GM23248 (cell line): ENCODE measurements around the gene FHDC1. TPM values are rescaled to one million over a fixed set of nuclear protein-coding genes. Genes with fewer than 3 reads are reported as not detected.

Experiments
- DNase-seq: peaks from one replicate; pipeline ENCODE4 v3.0.0-alpha.2; 2015
- H2AFZ ChIP-seq: fragments of 200-600 bp; sonication (generic); 2 replicates; pipeline ENCODE4 v1.6.1; 2016; ENCODE audit warnings: antibody characterized with exemption
- H3F3A ChIP-seq: fragments of 200-600 bp; sonication (generic); 2 replicates; pipeline ENCODE4 v1.6.1; 2016; ENCODE audit warnings: mild to moderate bottlenecking, antibody characterized with exemption, mixed run types; ENCODE audit not compliant: insufficient read depth
- H3K27ac ChIP-seq: fragments of 200-600 bp; sonication (generic); 2 replicates; pipeline ENCODE4 v1.5.1; 2016; ENCODE audit warnings: mild to moderate bottlenecking
- H3K27me3 ChIP-seq: fragments of 200-600 bp; sonication (generic); replicated peaks from 2 replicates; pipeline ENCODE4 v1.6.1; 2016; ENCODE audit warnings: mild to moderate bottlenecking; ENCODE audit not compliant: insufficient read depth
- H3K36me3 ChIP-seq: fragments of 200-600 bp; sonication (generic); 2 replicates; pipeline ENCODE4 v1.6.1; 2016; ENCODE audit warnings: low read depth, mild to moderate bottlenecking
- H3K4me1 ChIP-seq: fragments of 200-600 bp; sonication (generic); 2 replicates; pipeline ENCODE4 v1.6.1; 2016; ENCODE audit warnings: mild to moderate bottlenecking; ENCODE audit not compliant: insufficient read depth
- H3K4me2 ChIP-seq: fragments of 200-600 bp; sonication (generic); one replicate; pipeline ENCODE4 v1.6.1; 2016; ENCODE audit warnings: mild to moderate bottlenecking; ENCODE audit not compliant: unreplicated experiment
- H3K4me3 ChIP-seq: fragments of 200-600 bp; sonication (generic); 2 replicates; pipeline ENCODE4 v1.5.1; 2016; ENCODE audit warnings: mild to moderate bottlenecking
- H3K79me2 ChIP-seq: fragments of 200-600 bp; sonication (generic); 2 replicates; pipeline ENCODE4 v1.6.1; 2016; ENCODE audit warnings: mild to moderate bottlenecking; ENCODE audit not compliant: insufficient read depth
- H3K9ac ChIP-seq: fragments of 200-600 bp; sonication (generic); 2 replicates; pipeline ENCODE4 v1.6.1; 2016; ENCODE audit warnings: mild to moderate bottlenecking
- H3K9me2 ChIP-seq: fragments of 200-600 bp; sonication (generic); 2 replicates; pipeline ENCODE4 v1.6.1; 2016; ENCODE audit warnings: mixed run types, mild to moderate bottlenecking, moderate library complexity; ENCODE audit not compliant: insufficient read depth
- H3K9me3 ChIP-seq: fragments of 200-600 bp; sonication (generic); one replicate; pipeline ENCODE4 v1.6.1; 2017; ENCODE audit warnings: low read depth
- H4K20me1 ChIP-seq: fragments of 200-600 bp; sonication (generic); 2 replicates; pipeline ENCODE4 v1.6.0; 2016; ENCODE audit not compliant: insufficient read depth
- EZH2 ChIP-seq: fragments of 200-600 bp; sonication (generic); IDR thresholded peaks from 2 replicates; pipeline ENCODE4 v1.6.1; 2018; ENCODE audit warnings: antibody characterized with exemption, mild to moderate bottlenecking; ENCODE audit not compliant: insufficient read depth, poor library complexity, severe bottlenecking
- EZH2phosphoT487 ChIP-seq: fragments of 200-600 bp; sonication (generic); IDR thresholded peaks from 2 replicates; pipeline ENCODE4 v1.6.1; 2018; ENCODE audit warnings: antibody characterized with exemption, moderate library complexity, mild to moderate bottlenecking, low read depth; ENCODE audit not compliant: insufficient read depth
- WGBS, 2 experiments: methylation state at CpG; one replicate each; pipeline ENCODE4 v1.1.6; 2015 to 2017; ENCODE audit warnings: low lambda C conversion rate in 2 of 2, low coverage in 1 of 2; ENCODE audit errors: missing lambda C conversion rate in 2 of 2; 5-methylcytosine and 5-hydroxymethylcytosine counted together
- in situ Hi-C: fragments of 300-500 bp; cut with MboI; formaldehyde crosslinking; loops from 2 replicates; pipeline ENCODE4 v1.15.0; 2020
- polyA plus RNA-seq: library from polyadenylated mRNA; unstranded; fragments of >200 nt; fragmentation: Nextera tagmentation; extraction: Ambion mirVana; gene quantifications from 2 replicates; pipeline ENCODE4 v1.2.1, GENCODE V29; 2016
- total RNA-seq: library from RNA; depleted of rRNA; stranded (reverse); fragments of >200 nt; shearing (Covaris generic); gene quantifications from 2 replicates; pipeline ENCODE4 v1.2.3, GENCODE V29; 2014

Gene FHDC1
- total and polyA plus RNA-seq, 2 experiments from 2014 or later, result 0.22 to 0.51 TPM

GRCh38 chr4:152903658-152904057, 32.5 kb upstream of the FHDC1 start:
- H3K36me3 ChIP-seq, result peaks cover 6% of the 10 kb centered on the region; the same call in 1 of the 2 replicates
- no peaks in the 10 kb centered on the region for H3K9me2 ChIP-seq
- H3K27ac ChIP-seq, result no peak overlapping the region
- H3K4me1 ChIP-seq, result no peaks in the 10 kb centered on the region
- H3K27me3 ChIP-seq, result no peaks in the 10 kb centered on the region
- TF ChIP-seq EZH2 (no peak), EZH2phosphoT487 (no peak)
- H2AFZ ChIP-seq, result no peak overlapping the region
- no peaks in the 10 kb centered on the region for H4K20me1 ChIP-seq
- in situ Hi-C loops, result no loop called here
- H3K4me2 ChIP-seq, result no peak overlapping the region
- no peak overlapping the region for H3K9ac ChIP-seq
- no peak for DNase-seq
- H3K9me3 ChIP-seq, result no peaks in the 10 kb centered on the region
- H3F3A ChIP-seq, result no peaks in the 10 kb centered on the region
- no peaks in the 10 kb centered on the region for H3K79me2 ChIP-seq
- no peak overlapping the region for H3K4me3 ChIP-seq

DNA sequence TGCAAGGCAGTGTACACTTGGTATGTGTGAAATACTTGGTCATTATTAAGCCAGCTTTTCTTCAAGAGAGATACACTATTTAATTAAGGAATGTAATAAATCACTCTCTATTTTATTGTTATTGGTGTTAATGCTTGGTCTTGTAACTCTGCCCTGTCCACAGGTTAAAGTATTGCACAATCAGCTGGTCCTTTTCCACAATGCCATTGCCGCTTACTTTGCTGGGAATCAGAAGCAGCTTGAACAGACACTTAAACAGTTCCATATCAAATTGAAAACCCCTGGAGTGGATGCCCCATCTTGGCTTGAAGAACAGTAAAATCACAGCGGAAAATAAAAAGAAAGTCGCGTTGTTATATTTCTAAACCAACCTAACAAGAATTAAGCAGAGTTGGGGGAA, 26.2 kb upstream of the FHDC1 start:
- H3K27me3 ChIP-seq, result no peaks in the 10 kb centered on the region
- H3K9ac ChIP-seq, result no peak overlapping the region
- TF ChIP-seq EZH2 (no peak), EZH2phosphoT487 (no peak)
- no peak overlapping the region for H3K27ac ChIP-seq
- H3K36me3 ChIP-seq, result peaks cover 21% of the 10 kb centered on the region
- H3K4me1 ChIP-seq, result no peaks in the 10 kb centered on the region
- no peaks in the 10 kb centered on the region for H3K9me3 ChIP-seq
- H2AFZ ChIP-seq, result no peak overlapping the region
- in situ Hi-C loops, result no loop called here
- no peak overlapping the region for H3K4me3 ChIP-seq
- no peak overlapping the region for H3K4me2 ChIP-seq
- no peaks in the 10 kb centered on the region for H4K20me1 ChIP-seq
- WGBS, 2 experiments, result 80 to 85% methylated on average over 4 of the region's 4 CpGs
- no peaks in the 10 kb centered on the region for H3K9me2 ChIP-seq
- no peaks in the 10 kb centered on the region for H3F3A ChIP-seq
- no peak for DNase-seq
- H3K79me2 ChIP-seq, result no peaks in the 10 kb centered on the region

GRCh38 chr4:152910521-152910920, 25.6 kb upstream of the FHDC1 start:
- WGBS, 2 experiments, result 65% methylated on average over 3 of the region's 3 CpGs

GRCh38 chr4:152917543-152918395, 18.4 kb upstream of the FHDC1 start:
- H3K4me2 ChIP-seq, result no peak overlapping the region
- 96 to 98% methylated on average over 3 of the region's 3 CpGs for WGBS, 2 experiments
- H4K20me1 ChIP-seq, result no peaks in the 10 kb centered on the region
- no peaks in the 10 kb centered on the region for H3K27me3 ChIP-seq
- no peaks in the 10 kb centered on the region for H3K79me2 ChIP-seq
- TF ChIP-seq EZH2phosphoT487, result no peak
- TF ChIP-seq EZH2, result no peak
- DNase-seq, result no peak
- H3K27ac ChIP-seq, result no peak overlapping the region
- no peak overlapping the region for H3K9ac ChIP-seq
- no peaks in the 10 kb centered on the region for H3K4me1 ChIP-seq
- H3K9me3 ChIP-seq, result no peaks in the 10 kb centered on the region
- in situ Hi-C loops, result no loop called here
- H3K9me2 ChIP-seq, result no peaks in the 10 kb centered on the region
- no peak overlapping the region for H2AFZ ChIP-seq
- H3K36me3 ChIP-seq, result peaks cover 9% of the 10 kb centered on the region; the same call in 1 of the 2 replicates
- H3F3A ChIP-seq, result no peaks in the 10 kb centered on the region
- no peak overlapping the region for H3K4me3 ChIP-seq

More at GRCh38 chr4:152910521-152910920, 25.6 kb upstream of the FHDC1 start:
- Histone ChIP-seq H3K4me1 (no peaks in the 10 kb centered on the region), H2AFZ (no peak overlapping the region), H3K4me2 (no peak overlapping the region), H3F3A (no peaks in the 10 kb centered on the region), H4K20me1 (no peaks in the 10 kb centered on the region), H3K9me2 (no peaks in the 10 kb centered on the region), H3K79me2 (no peaks in the 10 kb centered on the region), H3K27ac (no peak overlapping the region), H3K9ac (no peak overlapping the region), H3K9me3 (no peaks in the 10 kb centered on the region), H3K27me3 (no peaks in the 10 kb centered on the region), H3K4me3 (no peak overlapping the region), H3K36me3 (peaks cover 21% of the 10 kb centered on the region)
- TF ChIP-seq EZH2phosphoT487, result no peak
- TF ChIP-seq EZH2, result no peak
- in situ Hi-C loops, result no loop called here
- DNase-seq, result no peak
